HUES48 (cell line): Measurements from ENCODE around the gene TAT.
"Not testable (repeated sequence)": the region's sequence is repeated elsewhere in the genome, so short reads cannot be mapped to it uniquely, and the experiment has no call there.

Source experiments
- H3K27ac ChIP-seq: one replicate; pipeline ENCODE4 v1.7.0; 2013; ENCODE audit warnings: low read depth, low read length, inconsistent platforms
- H3K27me3 ChIP-seq: 2 replicates; pipeline ENCODE4 v1.6.1; 2013; ENCODE audit warnings: mild to moderate bottlenecking, low read length; ENCODE audit not compliant: control insufficient read depth, insufficient read depth
- H3K36me3 ChIP-seq: 2 replicates; pipeline ENCODE4 v1.6.1; 2013; ENCODE audit warnings: low read length; ENCODE audit not compliant: control insufficient read depth, insufficient read depth
- H3K4me1 ChIP-seq: 2 replicates; pipeline ENCODE4 v1.6.1; 2013; ENCODE audit warnings: mild to moderate bottlenecking, low read length; ENCODE audit not compliant: control insufficient read depth, insufficient read depth
- H3K4me3 ChIP-seq: 2 replicates; pipeline ENCODE4 v1.5.1; 2013; ENCODE audit warnings: mild to moderate bottlenecking, low read depth, low read length
- H3K9ac ChIP-seq: 2 replicates; pipeline ENCODE4 v1.6.1; 2013; ENCODE audit warnings: mild to moderate bottlenecking, low read depth, low read length, moderate library complexity
- H3K9me3 ChIP-seq: 2 replicates; pipeline ENCODE4 v1.6.1; 2013; ENCODE audit warnings: low read length; ENCODE audit not compliant: control insufficient read depth, insufficient read depth

TAT gene

GRCh38 chr16:71584543-71585317 lies 7.8 kb upstream of the TAT start:
- Histone ChIP-seq H3K27ac (no peak overlapping the region), H3K9me3 (peaks cover 6% of the 10 kb centered on the region; the same call in 1 of the 2 replicates), H3K9ac (no peak overlapping the region), H3K4me1 (no peaks in the 10 kb centered on the region), H3K4me3 (no peak overlapping the region), H3K27me3 (no peaks in the 10 kb centered on the region), H3K36me3 (no peaks in the 10 kb centered on the region)

DNA sequence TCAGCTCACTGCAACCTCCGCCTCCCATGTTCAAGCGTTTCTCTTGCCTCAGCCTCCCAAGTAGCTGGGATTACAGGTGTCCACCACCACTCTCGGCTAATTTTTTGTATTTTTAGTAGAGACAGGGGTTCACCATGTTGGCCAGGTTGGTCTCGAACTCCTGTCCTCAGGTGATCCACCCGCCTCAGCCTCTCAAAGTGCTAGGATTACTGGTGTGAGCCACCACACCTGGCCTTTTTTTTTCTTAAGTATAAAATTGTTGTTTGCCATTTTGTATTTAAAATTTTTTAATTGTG lies 5.6 kb upstream of the TAT start:
- not testable (repeated sequence) for H3K27ac ChIP-seq, H3K9me3 ChIP-seq, H3K36me3 ChIP-seq, H3K4me1 ChIP-seq, H3K9ac ChIP-seq, H3K4me3 ChIP-seq, H3K27me3 ChIP-seq

DNA sequence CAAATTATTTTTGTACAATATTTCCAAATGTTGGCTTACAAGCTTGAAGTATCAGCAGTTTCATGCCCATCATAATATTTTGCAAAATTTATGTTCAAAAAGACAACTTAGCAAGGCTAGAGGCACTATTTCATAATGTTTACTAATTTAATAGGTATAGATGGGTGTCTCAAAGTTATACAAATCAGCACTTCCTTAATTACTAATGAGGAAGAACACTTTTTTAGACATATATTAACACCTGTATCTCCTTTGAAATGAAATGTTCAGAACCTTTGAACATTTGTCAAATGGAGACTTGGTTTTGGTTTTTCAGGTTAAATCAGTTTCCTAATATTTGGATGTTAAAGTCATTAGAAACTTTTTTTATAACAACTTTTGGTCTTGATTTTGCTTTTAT lies 2.2 kb downstream of the TAT start:
- Histone ChIP-seq H3K4me3 (no peak overlapping the region), H3K9ac (no peak overlapping the region), H3K4me1 (no peaks in the 10 kb centered on the region), H3K9me3 (no peaks in the 10 kb centered on the region), H3K36me3 (no peaks in the 10 kb centered on the region), H3K27me3 (no peaks in the 10 kb centered on the region), H3K27ac (no peak overlapping the region)

- Histone ChIP-seq H3K27me3 (no peaks in the 10 kb centered on the region), H3K9me3 (no peaks in the 10 kb centered on the region), H3K4me1 (no peaks in the 10 kb centered on the region), H3K36me3 (no peaks in the 10 kb centered on the region), H3K4me3 (no peak overlapping the region), H3K9ac (no peak overlapping the region), H3K27ac (no peak overlapping the region)
Measured at GRCh38 chr16:71573387-71574094, 3.4 kb downstream of the TAT start.

GRCh38 chr16:71572497-71573116 lies 4.3 kb downstream of the TAT start:
- Histone ChIP-seq H3K36me3 (no peaks in the 10 kb centered on the region), H3K9me3 (no peaks in the 10 kb centered on the region), H3K9ac (no peak overlapping the region), H3K4me3 (no peak overlapping the region), H3K27me3 (no peaks in the 10 kb centered on the region), H3K27ac (no peak overlapping the region), H3K4me1 (no peaks in the 10 kb centered on the region)

DNA sequence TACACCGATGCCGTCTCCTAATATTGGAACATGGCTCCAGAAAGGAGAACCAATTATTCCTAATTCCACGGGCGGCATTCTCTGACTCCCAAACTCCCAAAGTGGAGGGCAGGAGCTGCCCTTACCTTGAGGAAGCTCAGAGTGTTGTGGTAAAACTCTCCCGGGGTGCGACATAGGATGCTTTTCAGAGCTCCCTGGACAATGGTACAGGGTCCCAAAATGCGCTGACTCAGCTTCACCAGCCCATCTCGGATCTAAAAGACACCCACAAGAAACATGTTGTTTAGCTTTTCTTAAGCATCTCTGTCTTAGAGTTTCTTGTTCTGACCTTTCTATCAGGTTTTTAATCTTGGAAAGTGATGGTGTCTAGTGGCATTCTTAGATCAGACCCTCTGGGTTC lies 6.7 kb downstream of the TAT start:
- no peak overlapping the region for H3K27ac ChIP-seq
- no peaks in the 10 kb centered on the region for H3K9me3 ChIP-seq
- H3K27me3 ChIP-seq: no peaks in the 10 kb centered on the region
- no peaks in the 10 kb centered on the region for H3K4me1 ChIP-seq
- H3K9ac ChIP-seq: no peak overlapping the region
- H3K4me3 ChIP-seq: no peak overlapping the region
- H3K36me3 ChIP-seq: no peaks in the 10 kb centered on the region

DNA sequence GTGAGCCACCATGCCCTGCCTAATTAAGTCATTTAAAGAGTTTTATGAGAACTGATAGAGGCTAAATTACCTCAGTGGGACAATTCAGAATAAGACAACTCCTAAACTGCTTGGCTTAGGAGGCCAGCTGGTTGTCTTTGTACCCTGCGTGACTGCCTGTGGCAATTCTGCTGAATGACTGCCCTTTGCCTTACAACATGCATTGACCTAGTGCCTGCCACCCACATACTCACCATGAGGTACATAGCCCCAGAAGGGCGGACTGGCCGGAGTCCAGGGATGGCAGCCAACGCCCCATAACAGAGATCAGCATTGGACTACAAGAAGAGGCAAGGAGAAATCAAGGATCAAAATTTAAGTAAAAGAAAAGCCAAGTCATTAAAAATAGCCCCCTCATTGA lies 7.3 kb downstream of the TAT start:
- H3K9me3 ChIP-seq: no peaks in the 10 kb centered on the region
- H3K9ac ChIP-seq: no peak overlapping the region
- no peaks in the 10 kb centered on the region for H3K36me3 ChIP-seq
- H3K4me1 ChIP-seq: no peaks in the 10 kb centered on the region
- no peaks in the 10 kb centered on the region for H3K27me3 ChIP-seq
- no peak overlapping the region for H3K4me3 ChIP-seq
- H3K27ac ChIP-seq: no peak overlapping the region

- H3K4me3 ChIP-seq: no peak overlapping the region
- no peaks in the 10 kb centered on the region for H3K27me3 ChIP-seq
- no peaks in the 10 kb centered on the region for H3K36me3 ChIP-seq
- H3K4me1 ChIP-seq: 0 out of 2 replicates have a peak, but pooled peaks cover 3% of the 10 kb centered on the region
- H3K9ac ChIP-seq: no peak overlapping the region
- no peak overlapping the region for H3K27ac ChIP-seq
- H3K9me3 ChIP-seq: no peaks in the 10 kb centered on the region
Measured at GRCh38 chr16:71568551-71568950, 8.3 kb downstream of the TAT start.

GRCh38 chr16:71567931-71568330 lies 9.0 kb downstream of the TAT start:
- H3K9me3 ChIP-seq: no peaks in the 10 kb centered on the region
- no peak overlapping the region for H3K4me3 ChIP-seq
- no peak overlapping the region for H3K9ac ChIP-seq
- H3K27ac ChIP-seq: no peak overlapping the region
- H3K27me3 ChIP-seq: no peaks in the 10 kb centered on the region
- 0 out of 2 replicates have a peak, but pooled peaks cover 3% of the 10 kb centered on the region for H3K4me1 ChIP-seq
- no peaks in the 10 kb centered on the region for H3K36me3 ChIP-seq

DNA sequence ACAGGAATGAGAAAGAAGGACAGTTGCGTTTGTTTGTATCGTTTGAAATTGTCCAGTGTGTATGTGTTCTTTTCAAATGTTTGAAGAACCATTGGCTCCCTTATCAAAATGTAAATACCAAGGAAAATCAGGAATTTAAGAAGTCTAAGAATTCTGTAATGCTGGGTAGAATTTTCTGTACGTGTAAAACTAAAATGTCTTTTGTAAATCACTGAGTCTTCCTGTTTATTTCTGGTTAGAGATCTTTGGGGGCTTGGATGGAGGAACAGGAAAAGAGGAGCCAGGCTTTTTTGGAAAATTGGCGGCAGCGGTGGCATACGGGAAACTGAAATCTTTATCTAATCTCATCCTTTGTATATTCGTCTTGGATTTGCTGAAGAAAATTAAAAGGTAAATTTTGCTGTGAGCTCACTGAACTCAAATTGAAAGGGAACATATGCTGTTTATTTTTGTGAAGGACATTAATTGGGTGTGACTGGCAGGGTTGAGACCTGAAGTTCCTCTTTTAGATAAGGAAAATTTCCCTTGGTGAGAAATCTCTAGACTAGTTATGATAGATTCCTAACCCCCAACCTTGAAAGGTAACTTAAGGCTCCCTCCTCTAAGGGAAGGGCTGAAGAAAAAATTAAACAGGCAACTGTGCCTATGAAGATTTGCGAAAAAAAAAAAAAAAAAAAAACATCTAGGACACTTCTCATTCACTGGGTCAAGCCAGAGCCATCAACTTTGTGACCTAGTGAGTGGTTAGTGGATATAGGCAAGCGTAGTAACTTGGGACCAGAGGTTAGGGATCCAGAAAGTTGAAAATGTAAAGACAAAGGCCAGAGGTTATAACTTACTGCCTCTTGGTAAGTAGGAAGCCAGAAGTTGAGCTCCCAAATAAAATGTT lies 10.8 kb downstream of the TAT start:
- Histone ChIP-seq H3K4me1 (0 out of 2 replicates have a peak, but pooled peaks cover 3% of the 10 kb centered on the region), H3K27me3 (no peaks in the 10 kb centered on the region), H3K4me3 (no peak overlapping the region), H3K27ac (no peak overlapping the region), H3K9ac (no peak overlapping the region), H3K36me3 (no peaks in the 10 kb centered on the region), H3K9me3 (peaks cover 3% of the 10 kb centered on the region)
